ENCODE measurements around the gene ECSIT.

Gene ECSIT

GRCh38 chr19:11535792-11536595, 7.1 kb upstream of the ECSIT start:
- peak; percentile 92 for TF ChIP-seq CTCF (IDR thresholded peaks at IDR 0.05; ENCODE audit: low read depth, low read length)
- peak overlapping the region; percentile 38 for H3K4me3 ChIP-seq (ENCODE audit: low read depth, low read length)

GRCh38 chr19:11534948-11535347, 6.0 kb upstream of the ECSIT start:
- TF ChIP-seq CTCF (IDR thresholded peaks at IDR 0.05; ENCODE audit: low read depth, low read length): no peak
- H3K4me3 ChIP-seq (ENCODE audit: low read depth, low read length): no peak overlapping the region

DNA sequence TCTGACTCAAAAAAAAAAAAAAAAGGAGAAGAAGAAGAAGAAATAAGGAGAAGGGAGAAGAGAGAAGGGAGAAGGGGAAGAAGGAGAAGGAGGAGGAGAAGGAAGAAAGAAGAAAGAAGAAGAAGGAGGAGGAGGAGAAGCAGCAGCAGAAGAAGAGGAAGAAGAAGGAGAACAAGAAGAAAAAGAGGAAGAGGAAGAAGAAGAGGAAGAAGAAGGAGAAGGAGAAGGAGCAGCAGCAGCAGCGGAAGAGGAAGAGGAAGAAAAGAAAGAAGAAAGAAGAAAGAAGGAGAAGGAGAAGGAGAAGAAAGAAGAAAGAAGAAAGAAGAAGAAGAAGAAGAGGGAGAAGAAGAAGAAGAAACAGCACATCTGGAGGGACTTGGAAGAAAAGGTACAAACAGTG, 5.6 kb upstream of the ECSIT start:
- H3K4me3 ChIP-seq (ENCODE audit: low read depth, low read length): no peak overlapping the region
- no peak for TF ChIP-seq CTCF (IDR thresholded peaks at IDR 0.05; ENCODE audit: low read depth, low read length)

DNA sequence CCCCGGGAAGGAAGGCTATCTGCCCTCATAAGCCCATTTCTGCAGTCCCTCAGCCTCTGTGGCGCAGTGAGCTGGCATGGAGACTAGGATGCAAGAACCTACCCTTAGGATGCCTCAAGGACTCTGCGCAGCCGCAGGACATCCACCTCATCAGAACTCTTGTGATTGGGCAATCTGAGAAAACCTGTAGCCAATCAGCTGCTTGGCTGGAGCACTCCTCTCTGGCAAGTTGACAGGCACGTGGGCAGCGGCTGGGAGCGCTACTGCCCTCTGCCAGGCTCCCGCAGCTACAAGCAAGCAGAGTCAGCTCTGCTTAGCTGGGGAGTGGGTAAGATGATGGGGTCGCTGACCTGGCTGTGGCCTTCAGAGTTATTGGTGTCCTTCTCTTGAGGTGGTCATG, 1.5 kb upstream of the ECSIT start:
- no peak for TF ChIP-seq CTCF (IDR thresholded peaks at IDR 0.05; ENCODE audit: low read depth, low read length)
- H3K4me3 ChIP-seq (ENCODE audit: low read depth, low read length): no peak overlapping the region

GRCh38 chr19:11519138-11519537, 9.8 kb downstream of the ECSIT start:
- no peak for TF ChIP-seq CTCF (IDR thresholded peaks at IDR 0.05; ENCODE audit: low read depth, low read length)
- H3K4me3 ChIP-seq (ENCODE audit: low read depth, low read length): no peak overlapping the region

GRCh38 chr19:11513946-11514345, 15.0 kb downstream of the ECSIT start:
- TF ChIP-seq CTCF (IDR thresholded peaks at IDR 0.05; ENCODE audit: low read depth, low read length): no peak
- H3K4me3 ChIP-seq (ENCODE audit: low read depth, low read length): no peak overlapping the region

DNA sequence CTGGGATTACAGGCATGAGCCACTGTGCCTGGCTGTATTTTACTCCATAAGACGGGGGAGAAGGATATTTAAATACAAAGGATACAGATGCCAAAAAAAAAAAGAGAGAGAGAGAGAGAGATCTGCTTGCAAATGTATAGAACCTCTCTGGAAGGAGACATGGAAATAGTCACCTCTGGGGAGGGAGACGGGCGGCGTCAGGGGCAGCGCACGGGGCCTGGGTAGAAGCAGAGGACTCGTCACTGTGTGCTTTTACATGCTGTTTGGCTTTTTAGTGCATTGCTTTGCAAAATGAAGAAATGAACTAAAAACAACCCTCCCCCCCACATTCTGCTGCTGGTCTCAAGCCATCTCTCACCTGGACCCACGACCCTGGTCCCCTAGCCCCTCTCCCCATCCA, 18.5 kb downstream of the ECSIT start:
- no peak for TF ChIP-seq CTCF (IDR thresholded peaks at IDR 0.05; ENCODE audit: low read depth, low read length)
- H3K4me3 ChIP-seq (ENCODE audit: low read depth, low read length): no peak overlapping the region

Data from WI38 (cell line).